ENCODE data around the gene FGB.

FGB gene

GRCh38 chr4:154528869-154529268 is 33.9 kb upstream of the FGB start:
- no peak for TF ChIP-seq CTCF (IDR thresholded peaks at IDR 0.05)

- no peak for TF ChIP-seq CTCF (IDR thresholded peaks at IDR 0.05)
Observed at GRCh38 chr4:154529728-154530519, 32.9 kb upstream of the FGB start.

GRCh38 chr4:154534296-154534695 is 28.5 kb upstream of the FGB start:
- TF ChIP-seq CTCF (IDR thresholded peaks at IDR 0.05): no peak

DNA sequence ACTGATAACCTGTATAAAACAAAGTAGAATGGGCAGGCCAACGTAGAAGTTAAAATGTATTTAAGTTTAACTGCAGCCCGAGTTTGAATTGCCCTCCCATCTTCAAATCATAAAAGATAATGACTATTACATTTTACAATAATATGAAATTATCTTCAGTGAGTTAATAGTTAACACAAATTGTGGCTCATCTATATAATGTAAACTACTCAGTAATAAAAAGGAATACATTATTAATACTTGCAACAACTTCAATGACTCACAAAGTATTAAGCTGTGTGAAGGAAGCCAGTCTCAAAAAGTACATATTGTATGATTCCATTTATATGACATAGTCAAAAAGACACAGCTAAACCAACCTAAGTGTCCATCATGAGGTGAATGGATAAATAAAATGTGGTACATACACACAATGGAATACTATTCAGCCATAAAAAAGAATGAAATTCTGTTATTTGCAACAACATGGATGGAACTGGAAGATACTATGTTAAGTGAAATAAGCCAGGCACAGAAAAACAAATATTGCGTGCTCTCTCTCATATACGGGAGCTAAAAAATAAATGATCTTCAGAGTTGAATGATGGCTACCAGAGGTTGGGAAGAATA is 20.4 kb upstream of the FGB start:
- no peak for TF ChIP-seq CTCF (IDR thresholded peaks at IDR 0.05)

DNA sequence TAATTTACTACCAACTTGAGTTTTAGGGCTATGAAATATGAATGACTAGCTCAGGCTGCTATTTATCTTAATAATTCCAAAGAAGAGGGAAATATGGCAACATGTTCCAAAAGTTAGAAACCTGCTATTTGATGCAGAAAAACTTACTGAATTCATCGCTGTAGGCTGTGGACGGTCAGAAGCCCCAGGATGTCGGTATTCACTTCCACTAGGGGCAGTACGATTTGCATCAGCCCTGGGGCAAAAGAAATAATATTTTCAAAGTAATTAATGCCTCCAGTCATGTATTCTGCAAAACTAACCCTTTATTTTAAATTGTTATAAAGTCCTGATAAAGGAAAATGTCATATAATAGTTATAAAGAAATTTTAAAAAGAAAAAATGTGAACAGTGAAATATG is 17.1 kb upstream of the FGB start:
- no peak for TF ChIP-seq CTCF (IDR thresholded peaks at IDR 0.05)

DNA sequence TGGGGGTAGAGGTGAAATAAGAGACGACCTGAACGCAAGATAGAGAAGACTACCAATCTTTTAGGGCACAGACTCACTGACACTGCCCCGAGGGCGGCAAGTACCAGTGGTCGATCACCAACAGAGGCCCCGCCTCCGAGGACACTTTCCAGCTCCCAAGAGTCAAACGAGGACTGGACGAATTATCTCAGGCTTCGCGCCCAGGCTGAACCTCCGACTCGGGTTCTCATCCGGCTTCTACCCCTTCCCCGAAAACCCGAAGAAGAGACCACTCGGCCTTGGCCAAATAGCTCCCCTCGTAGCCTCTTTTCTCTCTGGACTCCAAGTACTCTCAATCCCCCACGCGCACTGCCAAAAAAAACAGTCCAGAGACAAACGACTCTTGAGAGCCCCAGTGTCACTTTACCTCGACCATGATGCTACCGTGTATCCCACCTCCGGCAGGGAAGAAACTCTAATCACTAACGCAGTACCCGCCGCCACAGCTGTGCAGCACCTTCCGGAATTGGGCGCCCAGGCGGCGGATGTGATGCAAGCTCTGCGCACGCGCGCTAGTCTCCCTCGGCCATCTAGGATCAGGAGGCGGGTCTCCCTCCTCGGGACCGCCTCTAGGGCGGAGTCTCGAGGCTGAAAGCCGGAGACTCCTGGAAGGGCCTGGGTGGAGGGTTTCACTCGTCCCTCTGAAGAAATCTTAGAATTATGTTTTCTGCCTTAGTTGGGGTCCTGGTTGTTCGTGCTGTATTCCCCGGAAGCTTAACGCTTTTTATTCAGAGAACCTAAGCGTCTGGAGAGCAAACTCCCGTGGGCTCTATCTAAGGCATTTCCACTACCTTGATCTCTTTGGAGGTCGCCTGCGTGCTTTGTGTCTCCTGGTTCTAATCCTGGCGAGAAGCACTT is 12.7 kb upstream of the FGB start, which contains the start of gene PLRG1:
TSS of gene PLRG1 (minus strand) at position 507 of the 897 bp plus-strand sequence. CDS start at position 415, 92 bp downstream.
- TF ChIP-seq CTCF (IDR thresholded peaks at IDR 0.05): no peak

- peak; percentile 77 for TF ChIP-seq CTCF (IDR thresholded peaks at IDR 0.05)
Observed at GRCh38 chr4:154551872-154552686, 10.7 kb upstream of the FGB start.

Data from LNCAP (cell line).